ENCODE data around the gene CLDN1. TPM values are rescaled to one million over a fixed set of nuclear protein-coding genes. Genes with fewer than 3 reads are reported as not detected.
"Not testable (repeated sequence)": the region's sequence is repeated elsewhere in the genome, so short reads cannot be mapped to it uniquely, and the experiment has no call there.

The CLDN1 gene
- polyA plus RNA-seq, 6 donors from 2014 or later, result not detected

DNA sequence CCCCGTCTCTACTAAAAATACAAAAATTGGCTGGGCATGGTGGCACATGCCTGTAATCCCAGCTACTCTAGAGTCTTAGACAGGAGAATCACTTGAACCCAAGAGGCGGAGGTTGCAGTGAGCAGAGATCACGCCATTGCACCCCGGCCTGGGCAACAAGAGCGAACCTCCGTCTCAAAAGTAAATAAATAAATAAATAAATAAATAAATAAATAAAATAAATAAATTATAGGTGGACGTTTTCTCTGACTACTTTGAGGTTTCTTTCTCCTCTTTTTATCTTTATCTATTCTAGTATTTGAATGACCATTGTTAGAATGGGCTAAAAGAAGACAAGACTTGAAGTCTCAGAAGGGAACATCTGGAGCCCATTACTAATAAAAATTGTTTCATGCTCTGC lies 54.8 kb downstream of the CLDN1 start:
- not testable (repeated sequence) for DNase-seq; H3K4me1 Mint-ChIP-seq; H3K4me3 Mint-ChIP-seq; H3K27me3 Mint-ChIP-seq; ATAC-seq (ENCODE audit: low read depth in 2 of 2); H3K36me3 Mint-ChIP-seq; H3K27ac Mint-ChIP-seq
- peaks cover 1 to 15% (median 7%) of the 10 kb centered on the region in 7 donors for H3K9me3 Mint-ChIP-seq

DNA sequence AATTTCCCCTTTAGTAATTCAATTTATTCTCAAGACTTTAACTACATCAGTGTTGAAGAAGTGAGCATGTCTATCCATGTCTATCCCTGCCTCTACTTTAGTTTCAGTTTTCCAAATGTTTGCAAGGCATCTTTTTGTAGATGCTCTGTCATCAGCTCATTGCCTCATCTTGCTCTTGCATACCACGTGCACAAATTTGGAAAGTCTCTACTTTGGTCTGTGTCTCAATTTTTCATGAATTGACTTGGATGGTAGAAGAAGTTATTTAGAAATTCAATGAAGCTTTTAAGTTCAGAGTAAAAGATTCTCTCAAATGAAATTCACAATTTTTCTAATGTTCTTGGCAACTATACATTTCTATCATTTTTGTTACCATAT lies 55.3 kb downstream of the CLDN1 start:
- ATAC-seq (ENCODE audit: low read depth in 2 of 2), result no peak
- Mint-ChIP-seq H3K27me3 (peaks cover 0 to 5% (median 0%) of the 10 kb centered on the region in 3 donors), H3K36me3 (no peaks in the 10 kb centered on the region), H3K4me3 (no peak overlapping the region), H3K27ac (no peak overlapping the region), H3K9me3 (peaks cover 1 to 15% (median 7%) of the 10 kb centered on the region in 7 donors), H3K4me1 (no peaks in the 10 kb centered on the region)
- no peak for DNase-seq

- peaks cover 1 to 19% (median 7%) of the 10 kb centered on the region in 7 donors for H3K9me3 Mint-ChIP-seq
- no peak for DNase-seq
- no peak overlapping the region for H3K27ac Mint-ChIP-seq
- no peaks in the 10 kb centered on the region for H3K4me1 Mint-ChIP-seq
- H3K4me3 Mint-ChIP-seq, result no peak overlapping the region
- no peak for ATAC-seq (ENCODE audit: low read depth in 2 of 2)
- H3K27me3 Mint-ChIP-seq, result peaks cover 0 to 5% (median 0%) of the 10 kb centered on the region in 3 donors
- H3K36me3 Mint-ChIP-seq, result no peaks in the 10 kb centered on the region
These were observed 55.9 kb downstream of the CLDN1 start for GRCh38 chr3:190266265-190266912.

DNA sequence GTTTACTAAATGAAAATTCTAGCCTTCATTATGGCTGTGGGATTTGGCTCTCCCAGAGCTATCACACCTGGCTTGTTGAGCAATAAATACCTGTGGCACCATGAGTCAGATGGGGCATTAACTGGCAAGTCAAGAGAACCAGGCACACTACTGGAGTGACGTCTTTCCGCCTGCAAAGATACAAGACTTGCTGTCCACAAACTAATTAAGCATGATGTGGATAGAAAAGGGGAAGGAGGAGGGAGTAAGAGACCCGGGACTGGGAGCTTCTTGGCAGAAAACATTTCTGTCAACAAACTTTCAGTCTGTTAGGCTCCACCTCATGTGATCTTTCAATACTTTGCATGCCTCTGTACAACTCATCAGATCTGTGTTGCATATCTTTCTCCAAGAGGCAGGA lies 56.5 kb downstream of the CLDN1 start:
- H3K27me3 Mint-ChIP-seq, result peaks cover 0 to 5% (median 0%) of the 10 kb centered on the region in 3 donors
- no peak overlapping the region for H3K27ac Mint-ChIP-seq
- no peak overlapping the region for H3K4me3 Mint-ChIP-seq
- H3K9me3 Mint-ChIP-seq, result peaks cover 1 to 16% (median 5%) of the 10 kb centered on the region in 7 donors
- no peaks in the 10 kb centered on the region for H3K4me1 Mint-ChIP-seq
- ATAC-seq (ENCODE audit: low read depth in 2 of 2), result no peak
- H3K36me3 Mint-ChIP-seq, result no peaks in the 10 kb centered on the region
- no peak for DNase-seq

- H3K27me3 Mint-ChIP-seq, result peaks cover 0 to 5% (median 0%) of the 10 kb centered on the region in 3 donors
- DNase-seq (no peak), ATAC-seq (ENCODE audit: low read depth in 2 of 2) (no peak)
- peaks cover 1 to 14% (median 5%) of the 10 kb centered on the region in 7 donors for H3K9me3 Mint-ChIP-seq
- no peak overlapping the region for H3K27ac Mint-ChIP-seq
- no peak overlapping the region for H3K4me3 Mint-ChIP-seq
- H3K4me1 Mint-ChIP-seq, result no peaks in the 10 kb centered on the region
- H3K36me3 Mint-ChIP-seq, result no peaks in the 10 kb centered on the region
These were observed 57.1 kb downstream of the CLDN1 start for GRCh38 chr3:190265126-190265525.

DNA sequence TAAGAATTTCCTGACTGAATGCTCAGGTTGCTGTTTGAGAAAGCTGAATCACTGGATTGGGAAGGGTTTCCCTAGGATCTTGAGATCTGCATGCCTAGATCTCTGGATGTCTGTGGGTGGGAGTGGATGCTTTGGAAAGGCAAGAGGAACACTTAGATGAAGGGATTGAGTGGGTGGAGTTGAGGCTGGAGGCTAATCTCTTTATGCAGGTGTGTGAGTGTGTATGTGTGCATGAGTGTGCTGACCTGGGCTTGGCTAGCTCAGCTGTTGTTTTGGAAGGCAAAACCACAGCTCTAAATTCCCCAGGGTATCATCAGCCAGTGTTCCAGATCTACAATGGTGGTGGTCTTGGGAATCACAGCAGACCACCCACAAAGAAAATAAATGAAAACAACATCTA lies 60.5 kb downstream of the CLDN1 start:
- ATAC-seq (ENCODE audit: low read depth in 2 of 2) (no peak), DNase-seq (no peak)
- Mint-ChIP-seq H3K9me3 (peaks cover 0 to 4% (median 1%) of the 10 kb centered on the region in 7 donors), H3K4me1 (no peaks in the 10 kb centered on the region), H3K4me3 (no peak overlapping the region), H3K27me3 (peaks cover 0 to 2% (median 0%) of the 10 kb centered on the region in 3 donors), H3K36me3 (no peaks in the 10 kb centered on the region), H3K27ac (no peak overlapping the region)

DNA sequence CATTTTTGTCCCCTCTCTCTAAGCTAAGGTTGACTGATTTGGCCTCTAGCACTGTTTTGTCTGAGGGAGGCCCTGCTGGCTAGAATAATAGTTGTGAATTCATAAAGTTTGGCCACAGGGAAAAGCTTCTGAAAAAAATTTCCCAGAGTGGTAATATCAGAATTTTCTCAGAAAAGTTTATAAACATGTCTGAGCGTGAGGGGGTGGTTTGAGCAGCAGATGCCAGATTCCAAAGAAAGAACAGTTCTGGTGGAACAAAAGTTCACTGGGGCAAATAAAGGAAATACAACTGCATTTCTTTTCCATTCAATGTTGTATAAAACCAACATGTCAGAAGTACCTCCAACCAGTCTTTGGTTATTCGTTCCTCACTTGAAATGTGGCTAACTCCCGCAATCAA lies 61.2 kb downstream of the CLDN1 start:
- no peak overlapping the region for H3K4me3 Mint-ChIP-seq
- H3K9me3 Mint-ChIP-seq, result peaks cover 0 to 4% (median 1%) of the 10 kb centered on the region in 7 donors
- H3K27me3 Mint-ChIP-seq, result no peaks in the 10 kb centered on the region
- no peaks in the 10 kb centered on the region for H3K4me1 Mint-ChIP-seq
- no peak for DNase-seq
- no peak overlapping the region for H3K27ac Mint-ChIP-seq
- ATAC-seq (ENCODE audit: low read depth in 2 of 2), result no peak
- no peaks in the 10 kb centered on the region for H3K36me3 Mint-ChIP-seq

- peaks cover 0 to 4% (median 1%) of the 10 kb centered on the region in 7 donors for H3K9me3 Mint-ChIP-seq
- no peaks in the 10 kb centered on the region for H3K36me3 Mint-ChIP-seq
- no peak overlapping the region for H3K27ac Mint-ChIP-seq
- H3K4me1 Mint-ChIP-seq, result no peaks in the 10 kb centered on the region
- no peak for ATAC-seq (ENCODE audit: low read depth in 2 of 2)
- H3K4me3 Mint-ChIP-seq, result no peak overlapping the region
- no peaks in the 10 kb centered on the region for H3K27me3 Mint-ChIP-seq
- DNase-seq, result no peak
These were observed 61.9 kb downstream of the CLDN1 start for GRCh38 chr3:190260301-190260700.

DNA sequence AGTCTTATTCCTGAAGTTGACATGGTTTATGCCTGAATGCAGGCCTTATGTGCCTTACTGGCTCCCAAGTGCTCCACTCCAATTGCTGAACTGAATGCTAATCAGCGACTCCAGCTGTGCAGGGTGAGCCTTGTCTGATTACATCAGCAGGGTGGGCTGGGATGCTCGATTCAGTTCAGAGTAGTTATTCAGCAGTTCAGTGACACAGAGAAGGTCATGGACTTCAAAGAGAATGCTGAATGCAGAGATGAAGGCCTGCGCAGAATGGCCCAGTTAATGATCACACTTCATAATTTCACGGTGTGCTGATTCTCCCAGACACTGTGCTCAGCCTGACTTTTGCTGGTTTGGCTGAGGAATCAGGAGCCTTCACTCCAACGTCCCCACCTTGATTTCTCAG lies 63.6 kb downstream of the CLDN1 start:
- ATAC-seq (ENCODE audit: low read depth in 2 of 2) (no peak), DNase-seq (no peak)
- H3K27me3 Mint-ChIP-seq, result no peaks in the 10 kb centered on the region
- H3K27ac Mint-ChIP-seq, result no peak overlapping the region
- peaks cover 0 to 4% (median 0%) of the 10 kb centered on the region in 7 donors for H3K9me3 Mint-ChIP-seq
- H3K4me3 Mint-ChIP-seq, result no peak overlapping the region
- H3K4me1 Mint-ChIP-seq, result no peaks in the 10 kb centered on the region
- no peaks in the 10 kb centered on the region for H3K36me3 Mint-ChIP-seq

Other genes starting within 250 kb of the CLDN1 start
- not detected for gene P3H2, start 201.5 kb downstream of the CLDN1 start, polyA plus RNA-seq (ENCODE audit: low read depth in 6 of 6)
- gene CLDN16, start 65.7 kb upstream of the CLDN1 start, polyA plus RNA-seq (ENCODE audit: low read depth in 6 of 6), result not detected
- not detected for gene TMEM207, start 127.5 kb upstream of the CLDN1 start, polyA plus RNA-seq (ENCODE audit: low read depth in 6 of 6)
- gene IL1RAP, start 191.6 kb upstream of the CLDN1 start, polyA plus RNA-seq (ENCODE audit: low read depth in 6 of 6), result 1 to 10 TPM; 2.4 to 5.8 (median 3.4) TPM